Rectal smooth muscle tissue (tissue), 1 donor: Measurements from ENCODE around the gene AGBL1.

ENCODE experiments used
- H3K27ac ChIP-seq: one replicate; pipeline ENCODE4 v1.7.0; 2013; ENCODE audit warnings: low read depth, low read length, inconsistent platforms
- H3K27me3 ChIP-seq: one replicate; pipeline ENCODE4 v1.7.0; 2013; ENCODE audit warnings: low read length; ENCODE audit not compliant: control insufficient read depth, insufficient read depth
- H3K36me3 ChIP-seq: one replicate; pipeline ENCODE4 v1.7.0; 2013; ENCODE audit warnings: low read length; ENCODE audit not compliant: control insufficient read depth, insufficient read depth
- H3K4me1 ChIP-seq: one replicate; pipeline ENCODE4 v1.7.0; 2013; ENCODE audit warnings: low read length; ENCODE audit not compliant: control insufficient read depth, insufficient read depth
- H3K4me3 ChIP-seq: one replicate; pipeline ENCODE4 v1.7.0; 2013; ENCODE audit warnings: low read length
- H3K9ac ChIP-seq: one replicate; pipeline ENCODE4 v1.7.0; 2013; ENCODE audit warnings: low read length

Gene AGBL1

DNA sequence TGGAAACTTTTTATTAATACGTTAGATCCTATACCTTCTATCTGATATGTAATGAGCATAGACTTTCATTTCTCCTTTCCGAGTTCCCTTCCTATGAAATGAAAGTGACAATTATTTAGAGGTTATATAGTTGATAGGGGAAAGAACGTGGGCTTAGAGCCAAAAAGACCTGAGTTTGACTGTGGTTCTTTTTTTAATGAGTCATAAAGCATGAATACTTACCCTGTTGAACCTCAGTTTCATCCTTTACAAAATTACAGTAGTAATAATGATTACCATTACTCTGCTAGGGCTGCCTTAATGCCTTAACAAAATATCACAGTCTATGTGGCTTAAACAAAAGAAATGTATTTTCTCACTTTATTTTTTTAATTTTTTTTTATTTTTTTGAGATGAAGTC, 75.9 kb downstream of the AGBL1 start:
- H3K9ac ChIP-seq: no peak overlapping the region
- no peaks in the 10 kb centered on the region for H3K36me3 ChIP-seq
- H3K27me3 ChIP-seq: no peaks in the 10 kb centered on the region
- no peak overlapping the region for H3K4me3 ChIP-seq
- H3K4me1 ChIP-seq: no peaks in the 10 kb centered on the region
- H3K27ac ChIP-seq: no peak overlapping the region

DNA sequence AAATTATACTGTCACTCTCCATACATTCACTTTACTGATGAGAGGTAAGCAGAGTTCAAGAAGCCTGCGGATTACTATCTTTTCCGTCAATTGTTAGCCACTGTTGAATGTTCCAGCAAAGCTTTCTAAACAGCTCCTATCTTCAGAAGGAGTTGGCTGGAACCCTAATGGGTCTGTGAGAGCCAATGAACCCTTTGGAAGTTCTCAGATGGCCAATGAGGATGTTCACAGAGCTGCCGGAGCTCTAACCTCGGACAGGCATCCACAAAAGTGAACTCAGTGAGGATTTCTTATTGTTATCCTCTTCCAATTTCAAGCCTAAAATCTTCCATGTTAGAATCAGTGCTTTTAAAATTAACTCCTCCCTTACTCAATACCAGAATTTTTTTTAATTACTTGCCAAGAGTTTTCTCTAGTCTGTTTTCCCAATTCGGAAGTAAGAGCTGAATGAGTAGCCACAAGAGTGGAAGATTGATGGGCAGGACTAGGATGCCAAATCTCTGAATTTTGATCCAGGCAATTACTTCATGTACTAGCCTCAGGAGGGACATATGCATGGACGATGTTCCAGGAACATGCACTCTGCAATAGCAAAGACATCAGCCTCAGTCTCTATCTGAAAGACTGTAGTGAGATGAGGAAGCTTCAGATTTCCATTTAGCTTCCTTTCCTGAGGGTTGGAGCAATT, 78.1 kb downstream of the AGBL1 start:
- Histone ChIP-seq H3K27ac (no peak overlapping the region), H3K9ac (no peak overlapping the region), H3K27me3 (no peaks in the 10 kb centered on the region), H3K36me3 (no peaks in the 10 kb centered on the region), H3K4me3 (no peak overlapping the region), H3K4me1 (no peaks in the 10 kb centered on the region)

DNA sequence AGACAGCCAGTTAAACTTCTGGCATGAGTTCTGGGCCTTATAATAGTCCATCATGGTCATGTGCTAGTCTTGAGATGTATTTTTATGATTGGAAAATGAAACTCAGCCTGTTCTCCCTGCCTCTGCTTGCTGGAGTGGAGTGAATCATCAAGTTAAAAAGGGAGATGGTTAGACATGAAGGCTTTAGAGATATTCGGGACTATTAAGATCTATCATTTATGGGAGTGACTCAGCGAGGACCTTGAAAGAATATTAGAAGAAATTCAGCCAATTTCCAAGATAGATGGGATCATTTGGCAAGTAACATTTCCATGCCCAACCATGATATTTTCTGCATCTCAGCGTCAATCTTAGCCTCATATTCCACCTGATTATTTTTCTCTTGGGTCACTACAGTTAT, 79.8 kb downstream of the AGBL1 start:
- Histone ChIP-seq H3K4me3 (no peak overlapping the region), H3K4me1 (no peaks in the 10 kb centered on the region), H3K27ac (no peak overlapping the region), H3K36me3 (no peaks in the 10 kb centered on the region), H3K27me3 (no peaks in the 10 kb centered on the region), H3K9ac (no peak overlapping the region)

DNA sequence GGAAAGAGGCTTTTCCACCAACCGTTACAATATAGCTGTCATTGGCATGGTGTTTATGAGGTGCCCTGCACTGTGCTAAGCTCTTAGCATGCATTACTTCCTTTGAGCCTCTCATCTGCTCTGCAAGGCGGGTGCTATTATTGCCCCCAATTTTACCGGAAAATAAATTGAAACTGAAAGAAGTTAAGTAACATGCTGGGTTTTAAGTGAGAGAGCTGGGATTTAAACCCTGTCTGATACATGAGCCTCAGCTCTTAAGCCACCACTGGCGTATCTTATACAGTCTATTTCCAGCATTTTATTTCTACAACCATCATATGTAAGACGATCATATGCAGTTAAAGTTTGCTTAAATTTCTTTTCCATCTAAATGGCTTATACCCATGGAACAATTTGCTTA, 81.6 kb downstream of the AGBL1 start:
- no peak overlapping the region for H3K9ac ChIP-seq
- H3K27me3 ChIP-seq: no peaks in the 10 kb centered on the region
- H3K36me3 ChIP-seq: no peaks in the 10 kb centered on the region
- no peak overlapping the region for H3K4me3 ChIP-seq
- no peaks in the 10 kb centered on the region for H3K4me1 ChIP-seq
- H3K27ac ChIP-seq: no peak overlapping the region

DNA sequence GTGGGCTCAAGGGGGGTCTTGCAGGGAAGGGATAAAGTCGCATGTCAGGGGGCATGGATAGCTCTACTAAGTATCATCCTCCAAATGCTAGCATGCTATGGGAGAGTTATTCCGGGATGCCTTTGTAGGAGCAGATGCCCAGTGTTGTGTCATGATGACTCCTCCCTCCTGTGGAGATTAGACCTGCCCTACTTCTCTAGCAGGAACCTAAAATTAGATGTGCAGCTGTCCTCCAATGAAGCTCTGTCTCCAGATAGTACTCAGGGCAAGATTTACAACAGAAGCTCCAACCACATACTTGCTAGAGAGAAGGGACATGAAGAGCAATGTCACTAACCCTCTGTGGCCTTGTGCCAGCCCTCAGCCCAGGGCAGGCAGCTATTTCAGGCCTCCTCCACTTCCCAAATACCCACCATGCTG, 82.5 kb downstream of the AGBL1 start:
- H3K27me3 ChIP-seq: no peaks in the 10 kb centered on the region
- H3K9ac ChIP-seq: no peak overlapping the region
- H3K36me3 ChIP-seq: no peaks in the 10 kb centered on the region
- no peak overlapping the region for H3K27ac ChIP-seq
- H3K4me3 ChIP-seq: no peak overlapping the region
- no peaks in the 10 kb centered on the region for H3K4me1 ChIP-seq

DNA sequence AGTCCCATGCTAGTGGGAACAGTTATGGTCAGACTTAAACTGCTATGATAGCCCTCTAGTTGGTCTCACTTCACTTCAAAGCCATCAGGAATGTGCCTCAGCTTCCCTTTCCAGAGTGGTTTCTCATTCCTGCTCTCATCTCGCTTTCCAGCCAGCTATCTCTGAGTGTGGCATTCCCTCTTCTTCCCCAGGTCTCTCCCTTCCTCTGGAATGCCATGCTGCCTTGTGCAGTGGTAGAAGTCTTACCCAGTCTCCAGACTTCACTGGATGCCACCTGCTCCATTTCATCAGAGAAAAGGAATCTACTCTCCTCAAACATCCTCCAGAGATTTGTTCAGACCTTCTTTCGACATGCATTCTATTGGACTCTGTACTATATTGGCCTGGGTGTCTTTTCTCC, 83.0 kb downstream of the AGBL1 start:
- Histone ChIP-seq H3K36me3 (no peaks in the 10 kb centered on the region), H3K4me1 (no peaks in the 10 kb centered on the region), H3K27ac (no peak overlapping the region), H3K9ac (no peak overlapping the region), H3K4me3 (no peak overlapping the region), H3K27me3 (no peaks in the 10 kb centered on the region)

DNA sequence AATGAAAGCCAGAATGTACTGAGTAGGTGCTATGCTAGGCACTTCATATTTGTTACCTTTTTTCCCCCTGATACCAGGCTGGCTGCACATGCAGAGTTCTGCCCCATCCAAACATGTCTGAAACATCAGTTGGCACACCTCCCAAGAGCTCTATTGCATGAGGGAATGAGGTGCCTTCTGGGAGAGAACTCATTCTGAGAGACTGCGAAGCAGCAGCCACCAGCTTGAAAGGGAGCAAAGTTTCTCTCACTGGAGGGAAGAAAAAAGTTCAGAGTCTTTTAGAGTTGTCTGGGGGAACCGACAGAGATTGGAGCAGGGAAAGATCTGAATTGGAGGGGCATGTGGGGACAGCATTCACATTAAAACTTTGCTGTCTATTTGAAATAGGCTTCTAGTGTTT, 84.1 kb downstream of the AGBL1 start:
- Histone ChIP-seq H3K36me3 (no peaks in the 10 kb centered on the region), H3K27me3 (no peaks in the 10 kb centered on the region), H3K27ac (no peak overlapping the region), H3K4me1 (no peaks in the 10 kb centered on the region), H3K9ac (no peak overlapping the region), H3K4me3 (no peak overlapping the region)

DNA sequence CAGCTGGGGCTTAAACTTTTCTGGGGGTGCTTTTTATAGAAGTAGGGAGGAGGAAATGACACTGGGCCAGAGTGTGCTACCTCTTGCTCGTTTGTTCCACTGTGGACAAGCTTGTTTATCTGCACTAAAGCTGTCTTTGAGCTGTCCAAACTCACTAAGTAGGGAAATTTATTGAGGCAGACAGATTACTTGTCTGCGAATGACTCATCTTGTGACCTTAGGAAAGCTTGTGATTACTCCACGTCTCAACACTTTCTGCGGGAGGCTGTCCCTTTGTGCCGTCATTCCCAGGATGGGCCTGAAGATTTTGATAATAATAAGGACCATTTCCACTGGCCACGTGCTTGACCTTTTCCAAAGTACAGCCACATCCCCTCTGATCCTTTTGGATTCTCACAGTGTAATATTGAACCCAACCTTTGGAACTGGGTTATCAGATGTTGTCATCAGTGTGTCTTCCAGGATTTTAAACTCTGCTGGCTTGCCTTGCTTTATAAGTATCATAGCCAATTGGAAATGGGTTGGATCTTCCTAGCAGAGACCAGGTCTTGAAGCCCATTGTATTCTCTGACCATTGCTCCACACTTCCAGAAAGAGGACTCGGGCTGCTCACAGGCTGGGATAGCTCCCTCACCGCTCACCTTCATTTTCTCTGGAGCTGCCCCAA, 84.7 kb downstream of the AGBL1 start:
- no peaks in the 10 kb centered on the region for H3K4me1 ChIP-seq
- no peak overlapping the region for H3K4me3 ChIP-seq
- no peak overlapping the region for H3K9ac ChIP-seq
- no peaks in the 10 kb centered on the region for H3K27me3 ChIP-seq
- no peaks in the 10 kb centered on the region for H3K36me3 ChIP-seq
- no peak overlapping the region for H3K27ac ChIP-seq

DNA sequence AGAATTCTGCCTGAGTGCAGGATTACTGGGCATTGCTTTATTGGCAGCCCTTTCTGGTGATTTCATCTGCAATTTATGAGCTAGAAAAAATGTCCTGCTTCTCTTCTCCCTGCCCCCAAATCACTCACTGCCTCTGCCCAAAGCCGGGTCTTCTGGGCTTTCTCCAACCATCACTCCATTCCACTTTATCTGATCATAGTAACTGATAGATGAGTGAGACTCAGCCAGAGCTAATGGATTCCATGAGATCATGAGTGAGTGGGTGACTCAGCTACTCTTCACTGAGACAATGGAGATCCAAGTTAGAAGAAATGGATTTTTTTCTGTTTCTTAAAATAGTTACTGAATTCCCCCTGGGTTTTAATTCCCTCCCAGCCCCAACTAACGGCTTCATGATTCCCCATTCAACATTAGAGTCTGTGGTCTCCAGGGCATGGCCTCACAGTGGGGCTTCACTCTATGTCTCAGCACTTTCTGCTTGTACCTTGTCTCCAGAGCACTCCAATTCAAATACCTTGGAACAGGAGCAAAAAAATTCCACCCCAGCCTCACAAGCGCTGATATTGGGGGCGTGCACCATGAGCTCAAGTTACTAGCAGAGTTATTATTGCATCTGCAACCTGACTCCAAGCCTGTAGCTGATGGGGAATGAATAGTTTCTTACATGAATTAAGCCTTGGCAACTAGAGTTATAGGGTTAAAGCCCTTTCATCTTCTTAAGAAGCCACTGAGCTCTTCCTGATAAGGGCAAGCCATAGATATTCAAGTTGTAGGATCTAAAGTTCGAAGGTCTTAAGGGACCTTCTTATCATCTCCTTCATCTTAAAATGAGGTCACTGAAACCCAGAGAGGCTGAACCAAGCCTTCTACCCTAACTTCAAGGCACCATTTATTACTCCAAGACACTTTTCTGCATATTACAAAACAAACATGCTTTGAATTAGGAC, 85.9 kb downstream of the AGBL1 start:
- no peaks in the 10 kb centered on the region for H3K36me3 ChIP-seq
- H3K4me1 ChIP-seq: no peaks in the 10 kb centered on the region
- no peak overlapping the region for H3K9ac ChIP-seq
- H3K4me3 ChIP-seq: no peak overlapping the region
- no peaks in the 10 kb centered on the region for H3K27me3 ChIP-seq
- H3K27ac ChIP-seq: no peak overlapping the region

DNA sequence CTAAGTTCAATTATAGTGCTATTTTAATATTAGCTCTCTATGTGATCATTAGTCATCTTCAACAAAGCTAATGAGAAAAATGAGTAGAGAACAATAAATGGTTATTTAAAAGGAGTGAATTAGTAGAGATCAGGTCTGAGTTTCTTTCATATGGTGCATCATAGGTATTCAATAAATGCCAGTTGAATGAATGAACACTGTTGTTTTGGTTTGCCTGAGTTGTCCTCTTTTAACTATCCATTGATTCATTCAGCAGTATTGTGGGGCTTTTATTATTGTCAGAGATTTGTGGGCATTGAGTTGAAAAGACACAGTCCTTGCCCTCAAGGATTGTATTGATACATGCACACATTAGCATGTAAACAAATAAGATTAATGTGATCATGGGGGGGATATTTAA, 88.2 kb downstream of the AGBL1 start:
- H3K36me3 ChIP-seq: no peaks in the 10 kb centered on the region

DNA sequence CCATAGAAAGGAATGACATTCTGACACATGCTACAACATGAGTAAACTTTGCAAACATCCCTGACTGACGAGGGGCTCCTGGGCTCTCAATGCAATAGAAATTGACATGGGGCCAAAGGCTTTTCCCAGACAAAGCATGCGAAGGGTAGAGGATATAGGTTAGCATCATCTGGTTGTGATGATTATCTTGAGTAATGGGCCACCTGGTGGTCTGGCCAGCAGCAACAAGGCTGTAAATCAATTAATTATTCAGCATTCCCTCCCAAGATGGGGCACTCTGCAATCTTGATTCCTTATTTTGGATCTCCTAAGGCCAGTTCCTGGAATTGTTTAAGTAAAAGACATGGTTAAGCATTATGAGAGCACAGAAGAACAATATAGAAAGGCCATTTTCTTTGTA, 99.2 kb downstream of the AGBL1 start:
- Histone ChIP-seq H3K9ac (no peak overlapping the region), H3K27me3 (no peaks in the 10 kb centered on the region), H3K36me3 (no peaks in the 10 kb centered on the region), H3K27ac (no peak overlapping the region), H3K4me1 (no peaks in the 10 kb centered on the region), H3K4me3 (no peak overlapping the region)

More for the DNA sequence above, 88.2 kb downstream of the AGBL1 start:
- H3K27me3 ChIP-seq: no peaks in the 10 kb centered on the region
- no peak overlapping the region for H3K4me3 ChIP-seq
- no peak overlapping the region for H3K9ac ChIP-seq
- no peak overlapping the region for H3K27ac ChIP-seq
- no peaks in the 10 kb centered on the region for H3K4me1 ChIP-seq

DNA sequence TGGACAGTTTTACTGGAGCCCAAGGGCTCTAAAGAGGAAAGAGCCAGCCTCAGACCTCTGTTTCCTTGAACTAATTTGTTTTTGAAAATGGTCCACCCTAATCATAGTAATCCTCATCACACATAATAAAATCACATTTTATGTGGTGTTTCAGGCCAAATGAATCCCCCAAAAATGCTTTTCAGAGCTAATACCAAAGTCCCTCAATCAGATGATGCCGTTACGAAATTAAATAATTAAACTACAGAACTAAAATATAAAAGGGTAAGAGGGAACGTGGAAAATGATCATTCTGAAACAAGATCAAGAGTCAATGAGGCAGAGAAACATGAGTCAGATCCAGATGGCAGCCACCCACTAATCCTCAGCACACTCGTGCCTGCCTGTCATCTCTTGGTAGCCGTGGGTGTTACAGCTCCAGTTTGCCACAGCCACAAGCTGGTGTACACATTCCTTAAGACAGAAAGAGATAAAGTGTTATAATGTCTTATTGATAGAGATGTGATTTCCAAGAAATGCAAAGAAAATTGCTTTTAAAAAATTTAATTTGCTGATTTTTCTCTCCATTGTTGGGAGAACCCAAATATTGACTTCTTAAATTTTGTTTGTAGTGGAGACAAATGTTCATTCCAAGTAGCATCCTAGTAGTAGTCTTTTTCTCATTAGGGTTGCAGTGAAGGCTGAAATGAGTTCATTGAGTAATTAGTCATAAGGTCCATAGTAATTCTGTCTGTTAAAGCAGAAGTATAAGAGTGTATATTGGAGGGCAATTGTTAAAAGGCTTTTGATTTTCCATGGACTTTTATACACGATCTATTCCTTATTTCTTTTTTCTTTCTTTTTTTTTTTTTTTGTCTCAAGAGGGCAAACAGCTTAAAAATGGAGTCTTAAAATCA, 104.2 kb downstream of the AGBL1 start:
- Histone ChIP-seq H3K4me3 (no peak overlapping the region), H3K27ac (no peak overlapping the region), H3K9ac (no peak overlapping the region), H3K36me3 (no peaks in the 10 kb centered on the region), H3K4me1 (no peaks in the 10 kb centered on the region), H3K27me3 (no peaks in the 10 kb centered on the region)
